ENCODE results near the gene PCYT1A.

Gene PCYT1A

DNA sequence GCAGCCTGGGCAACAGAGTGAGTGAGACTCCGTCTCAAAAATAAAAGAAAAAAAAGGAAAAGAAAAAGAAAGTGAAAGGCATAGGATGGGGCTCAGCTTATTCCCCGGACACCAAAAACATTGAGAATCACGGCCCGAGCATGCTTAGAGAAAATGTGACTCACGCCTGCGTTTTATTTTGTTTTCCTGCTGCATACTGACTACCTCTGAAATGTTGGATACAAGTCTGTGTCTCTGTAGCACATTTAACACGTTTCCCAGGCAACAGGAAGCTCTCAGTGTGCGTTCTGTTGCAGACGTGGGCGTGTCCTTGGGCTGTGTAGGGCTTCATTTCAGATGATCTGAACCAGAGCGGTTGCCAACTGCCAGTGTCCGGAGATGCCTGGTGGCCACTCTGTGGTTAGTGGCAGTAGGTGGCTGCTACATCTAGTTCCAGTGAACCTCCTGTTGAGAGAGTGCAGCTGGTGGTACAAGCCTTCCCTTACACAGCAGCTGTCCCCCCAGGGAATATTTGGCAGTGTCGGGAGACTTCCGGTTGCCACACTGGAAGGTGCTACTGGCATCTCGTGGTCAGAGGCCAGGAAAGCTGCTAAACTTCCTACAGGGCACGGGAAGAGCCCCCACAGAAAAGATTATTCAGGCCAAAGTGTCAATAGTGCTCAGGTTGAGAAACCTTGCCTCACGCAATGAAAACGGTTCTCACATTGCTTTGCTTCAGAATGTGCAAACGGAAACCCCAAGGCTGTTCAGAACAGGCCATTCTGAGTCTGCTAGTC lies 68.1 kb downstream of the PCYT1A start:
- DNase-seq (ENCODE audit: low read depth), result peak; percentile 63
- H3K4me3 ChIP-seq (ENCODE audit: low read length), result no peak overlapping the region
- TF ChIP-seq, protein P1, sequence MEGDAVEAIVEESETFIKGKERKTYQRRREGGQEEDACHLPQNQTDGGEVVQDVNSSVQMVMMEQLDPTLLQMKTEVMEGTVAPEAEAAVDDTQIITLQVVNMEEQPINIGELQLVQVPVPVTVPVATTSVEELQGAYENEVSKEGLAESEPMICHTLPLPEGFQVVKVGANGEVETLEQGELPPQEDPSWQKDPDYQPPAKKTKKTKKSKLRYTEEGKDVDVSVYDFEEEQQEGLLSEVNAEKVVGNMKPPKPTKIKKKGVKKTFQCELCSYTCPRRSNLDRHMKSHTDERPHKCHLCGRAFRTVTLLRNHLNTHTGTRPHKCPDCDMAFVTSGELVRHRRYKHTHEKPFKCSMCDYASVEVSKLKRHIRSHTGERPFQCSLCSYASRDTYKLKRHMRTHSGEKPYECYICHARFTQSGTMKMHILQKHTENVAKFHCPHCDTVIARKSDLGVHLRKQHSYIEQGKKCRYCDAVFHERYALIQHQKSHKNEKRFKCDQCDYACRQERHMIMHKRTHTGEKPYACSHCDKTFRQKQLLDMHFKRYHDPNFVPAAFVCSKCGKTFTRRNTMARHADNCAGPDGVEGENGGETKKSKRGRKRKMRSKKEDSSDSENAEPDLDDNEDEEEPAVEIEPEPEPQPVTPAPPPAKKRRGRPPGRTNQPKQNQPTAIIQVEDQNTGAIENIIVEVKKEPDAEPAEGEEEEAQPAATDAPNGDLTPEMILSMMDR (IDR thresholded peaks at IDR 0.05; ENCODE audit: insufficient read depth, low read depth, low read length, missing control alignments), result no peak

GRCh38 chr3:196218155-196218712 lies 69.3 kb downstream of the PCYT1A start:
- TF ChIP-seq, protein P1 (IDR thresholded peaks at IDR 0.05; ENCODE audit: insufficient read depth, low read depth, low read length, missing control alignments), result no peak
- H3K4me3 ChIP-seq (ENCODE audit: low read length), result no peak overlapping the region
- no peak for DNase-seq (ENCODE audit: low read depth)

DNA sequence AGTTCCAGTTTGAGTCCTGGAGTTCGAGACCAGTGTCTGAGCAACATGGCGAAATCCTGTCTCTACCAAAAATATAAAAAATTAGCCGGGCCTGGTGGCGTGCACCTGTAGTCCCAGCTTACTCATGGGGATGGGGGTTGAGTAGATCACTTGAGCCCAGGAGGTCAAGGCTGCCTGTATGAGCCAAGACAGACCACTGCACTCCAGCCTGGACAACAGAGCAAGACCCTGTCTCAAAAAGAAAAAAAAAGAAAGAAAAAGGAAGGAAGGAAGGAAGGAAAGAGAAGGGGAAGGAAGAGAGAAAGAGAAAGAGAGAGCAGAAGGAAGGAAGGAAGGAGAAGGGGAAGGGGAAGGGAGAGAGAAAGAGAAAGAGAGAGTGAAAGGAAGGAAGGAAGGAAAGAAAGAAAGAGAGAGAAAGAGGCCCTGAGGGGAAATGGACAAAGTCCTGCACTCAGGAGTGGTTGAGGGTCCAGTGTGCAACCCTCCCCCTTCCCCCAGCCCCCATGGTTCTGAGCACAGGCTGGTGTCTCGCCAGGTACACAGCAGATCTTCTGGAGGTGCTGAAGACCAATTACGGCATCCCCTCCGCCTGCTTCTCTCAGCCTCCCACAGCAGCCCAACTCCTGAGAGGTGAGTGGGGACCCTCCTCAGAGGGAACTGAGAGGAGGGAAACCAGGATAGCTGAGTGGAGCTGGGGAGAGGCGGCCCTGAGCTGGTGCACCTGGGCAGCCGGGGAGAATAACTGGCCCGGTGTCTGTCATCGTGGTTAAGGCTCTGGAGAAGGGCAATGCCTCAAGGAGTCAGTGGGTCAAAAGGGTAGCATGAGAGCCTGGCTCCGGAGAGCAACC lies 70.0 kb downstream of the PCYT1A start:
- TF ChIP-seq, protein P1 (IDR thresholded peaks at IDR 0.05; ENCODE audit: insufficient read depth, low read depth, low read length, missing control alignments), result no peak
- DNase-seq (ENCODE audit: low read depth), result no peak
- no peak overlapping the region for H3K4me3 ChIP-seq (ENCODE audit: low read length)

GRCh38 chr3:196216681-196217211 lies 70.8 kb downstream of the PCYT1A start:
- no peak for DNase-seq (ENCODE audit: low read depth)
- TF ChIP-seq, protein P1 (IDR thresholded peaks at IDR 0.05; ENCODE audit: insufficient read depth, low read depth, low read length, missing control alignments), result no peak
- H3K4me3 ChIP-seq (ENCODE audit: low read length), result no peak overlapping the region

- H3K4me3 ChIP-seq (ENCODE audit: low read length), result no peak within 1 kb of the TSS
- no peak for DNase-seq (ENCODE audit: low read depth)
- TF ChIP-seq, protein P1 (IDR thresholded peaks at IDR 0.05; ENCODE audit: insufficient read depth, low read depth, low read length, missing control alignments), result no peak
Observed at GRCh38 chr3:196216089-196216564, 71.4 kb downstream of the PCYT1A start, which contains the start of gene SLC51A. SLC51A (plus strand) TSS chr3:196216534; CDS start chr3:196216713, 179 bp downstream.

DNA sequence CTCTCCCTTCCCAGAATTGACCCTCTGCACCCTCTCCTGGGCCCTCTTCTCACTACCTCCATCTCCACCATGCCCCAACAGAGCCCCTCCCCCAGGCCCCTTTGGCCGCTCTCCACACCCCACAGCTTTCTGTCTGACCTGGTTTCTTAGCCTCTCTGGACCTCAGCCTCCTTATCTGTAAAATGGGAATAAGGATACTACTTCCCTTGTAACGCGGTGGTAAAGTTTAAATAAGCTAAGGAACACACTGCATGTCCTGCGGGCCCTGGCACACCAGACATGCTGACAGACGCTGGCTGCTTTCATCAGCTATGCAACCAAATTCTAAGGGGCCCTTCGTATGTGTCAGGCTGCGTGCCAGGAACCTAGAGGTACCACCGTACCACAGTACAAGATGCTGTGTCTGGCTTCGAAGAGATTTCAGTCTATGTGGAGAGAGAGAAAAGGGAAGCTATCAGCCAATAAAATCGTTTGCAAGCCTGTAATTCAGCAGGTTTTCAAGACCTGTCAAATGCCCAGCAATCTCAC lies 72.0 kb downstream of the PCYT1A start:
- no peak for DNase-seq (ENCODE audit: low read depth)
- H3K4me3 ChIP-seq (ENCODE audit: low read length), result no peak overlapping the region
- TF ChIP-seq, protein P1 (IDR thresholded peaks at IDR 0.05; ENCODE audit: insufficient read depth, low read depth, low read length, missing control alignments), result no peak

Data from epithelial cell of esophagus (primary cell).